Kidney (tissue), 14 donors: ENCODE measurements around the gene DNAH17. TPM values are rescaled to one million over a fixed set of nuclear protein-coding genes. Genes with fewer than 3 reads are reported as not detected.

Source experiments
- DNase-seq, 5 donors: peaks; one replicate each; pipeline ENCODE4 v3.0.0-alpha.2; 2013 to 2020
- FAIRE-seq: peaks from 2 replicates; lab custom pipeline; 2012; peaks lifted over from hg19 to GRCh38; lab: Jason Lieb, UNC
- H3K27ac ChIP-seq, 2 donors: one replicate each; pipeline ENCODE4 v1.7.0; 2013; ENCODE audit warnings: low read depth in 2 of 2, low read length in 2 of 2, inconsistent platforms in 1 of 2
- H3K27me3 ChIP-seq: one replicate; pipeline ENCODE4 v1.7.1; 2013; ENCODE audit warnings: low read length, inconsistent platforms; ENCODE audit not compliant: control insufficient read depth, insufficient read depth
- H3K36me3 ChIP-seq, 3 donors: one replicate each; pipeline versions ENCODE4 v1.7.0 to v1.7.1; 2013; ENCODE audit warnings: low read length in 3 of 3, control low read depth in 1 of 3, inconsistent platforms in 1 of 3; ENCODE audit not compliant: insufficient read depth in 3 of 3, control insufficient read depth in 2 of 3
- H3K4me1 ChIP-seq, 3 donors: one replicate each; pipeline versions ENCODE4 v1.7.0 to v1.7.1; 2013; ENCODE audit warnings: low read length in 3 of 3, inconsistent platforms in 1 of 3, low read depth in 1 of 3; ENCODE audit not compliant: control insufficient read depth in 2 of 3, insufficient read depth in 2 of 3
- H3K4me3 ChIP-seq, 3 donors: one replicate each; pipeline versions ENCODE4 v1.7.0 to v1.8.1; 2013; ENCODE audit warnings: low read length in 3 of 3, control low read depth in 1 of 3, inconsistent platforms in 1 of 3
- H3K9ac ChIP-seq, 3 donors: one replicate each; pipeline versions ENCODE4 v1.7.0 to v1.7.1; 2013; ENCODE audit warnings: low read length in 3 of 3, control low read depth in 1 of 3, inconsistent platforms in 1 of 3
- H3K9me3 ChIP-seq, 3 donors: one replicate each; pipeline versions ENCODE4 v1.7.0 to v1.7.1; 2013; ENCODE audit warnings: low read length in 3 of 3, control low read depth in 1 of 3, inconsistent platforms in 1 of 3; ENCODE audit not compliant: control insufficient read depth in 2 of 3, insufficient read depth in 1 of 3
- intact Hi-C: fragments of 100-400 bp; cut with DNase I; formaldehyde crosslinking; loops from one replicate; pipeline ENCODE4 v1.11.1; 2022
- polyA plus RNA-seq: library from polyadenylated mRNA; stranded (reverse); fragments of 350-450 nt; fragmentation: Illumina TruSeq; extraction: RNeasy Lipid Tissue Mini Kit (QIAGEN cat#74804); gene quantifications from one replicate; pipeline ENCODE4 v1.2.3, GENCODE V29; 2014; ENCODE audit warnings: low read depth, low replicate concordance; ENCODE audit not compliant: insufficient read depth
- total RNA-seq: library from RNA; stranded (reverse); fragmentation: NEBNext Ultra II Directional; extraction: Animal tissue kit (Norgen Biotek cat#: 25700); gene quantifications from one replicate; pipeline ENCODE4 v1.2.1, GENCODE V29; 2021
- TF ChIP-seq, protein P1 (sequence below): IDR thresholded peaks from 3 replicates; pipeline ENCODE4 v1.5.1; 2012; ENCODE audit warnings: mild to moderate bottlenecking, moderate library complexity, borderline replicate concordance; ENCODE audit not compliant: insufficient read depth; ENCODE audit errors: extremely low read depth
- donor health status: control.
- donor health status: control.
- donor health status: control.
- donor health status: control.
- donor health status: control.
- donor health status: DM: yes; HTN: yes; CAD: no.
- donor health status: Normal renal cell carcinoma (clear cell type).

The DNAH17 gene
- total and polyA plus RNA-seq, 2 donors from 2014 or later = 0.09 to 0.17 TPM

DNA sequence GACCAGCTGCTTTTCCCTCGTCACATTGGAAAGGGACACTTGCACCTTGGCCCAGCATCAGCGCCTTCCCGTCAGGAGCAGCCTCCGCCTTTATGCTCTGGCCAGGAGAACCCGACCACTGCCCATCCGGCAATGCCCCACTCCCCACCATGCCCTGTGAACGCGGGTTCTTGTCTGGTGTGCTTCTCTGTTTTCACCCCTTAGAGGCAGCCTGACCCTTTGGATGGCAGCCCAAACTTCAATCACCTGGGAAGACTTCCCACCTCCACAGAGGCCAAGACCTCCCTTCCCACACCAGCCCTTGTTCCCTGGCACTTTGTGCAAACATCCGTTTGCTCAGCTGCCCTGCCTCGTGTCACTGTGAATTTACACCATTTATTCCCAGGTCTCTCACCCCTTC, 87.0 kb downstream of the DNAH17 start:
- no peaks in the 10 kb centered on the region for H3K36me3 ChIP-seq
- H3K4me1 ChIP-seq = no peaks in the 10 kb centered on the region
- FAIRE-seq (no peak), DNase-seq (peak in 1 of 5 donors; percentile 46)
- H3K9ac ChIP-seq = no peak overlapping the region
- TF ChIP-seq, protein P1, sequence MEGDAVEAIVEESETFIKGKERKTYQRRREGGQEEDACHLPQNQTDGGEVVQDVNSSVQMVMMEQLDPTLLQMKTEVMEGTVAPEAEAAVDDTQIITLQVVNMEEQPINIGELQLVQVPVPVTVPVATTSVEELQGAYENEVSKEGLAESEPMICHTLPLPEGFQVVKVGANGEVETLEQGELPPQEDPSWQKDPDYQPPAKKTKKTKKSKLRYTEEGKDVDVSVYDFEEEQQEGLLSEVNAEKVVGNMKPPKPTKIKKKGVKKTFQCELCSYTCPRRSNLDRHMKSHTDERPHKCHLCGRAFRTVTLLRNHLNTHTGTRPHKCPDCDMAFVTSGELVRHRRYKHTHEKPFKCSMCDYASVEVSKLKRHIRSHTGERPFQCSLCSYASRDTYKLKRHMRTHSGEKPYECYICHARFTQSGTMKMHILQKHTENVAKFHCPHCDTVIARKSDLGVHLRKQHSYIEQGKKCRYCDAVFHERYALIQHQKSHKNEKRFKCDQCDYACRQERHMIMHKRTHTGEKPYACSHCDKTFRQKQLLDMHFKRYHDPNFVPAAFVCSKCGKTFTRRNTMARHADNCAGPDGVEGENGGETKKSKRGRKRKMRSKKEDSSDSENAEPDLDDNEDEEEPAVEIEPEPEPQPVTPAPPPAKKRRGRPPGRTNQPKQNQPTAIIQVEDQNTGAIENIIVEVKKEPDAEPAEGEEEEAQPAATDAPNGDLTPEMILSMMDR = no peak
- H3K9me3 ChIP-seq = no peaks in the 10 kb centered on the region
- H3K27me3 ChIP-seq = no peaks in the 10 kb centered on the region
- no peak overlapping the region for H3K4me3 ChIP-seq
- H3K27ac ChIP-seq = no peak overlapping the region
- intact Hi-C loops = no loop called here

- Histone ChIP-seq H3K27me3 (no peaks in the 10 kb centered on the region), H3K4me1 (no peaks in the 10 kb centered on the region), H3K27ac (no peak overlapping the region), H3K9ac (no peak overlapping the region), H3K9me3 (no peaks in the 10 kb centered on the region), H3K36me3 (no peaks in the 10 kb centered on the region), H3K4me3 (no peak overlapping the region)
- intact Hi-C loops = no loop called here
- no peak for DNase-seq
- no peak for FAIRE-seq
- TF ChIP-seq, protein P1 = no peak
Observed at GRCh38 chr17:78488867-78489634, 88.1 kb downstream of the DNAH17 start.

GRCh38 chr17:78488156-78488555, 89.0 kb downstream of the DNAH17 start:
- H3K9ac ChIP-seq = no peak overlapping the region
- no peaks in the 10 kb centered on the region for H3K27me3 ChIP-seq
- H3K4me3 ChIP-seq = no peak overlapping the region
- no peaks in the 10 kb centered on the region for H3K9me3 ChIP-seq
- no peaks in the 10 kb centered on the region for H3K4me1 ChIP-seq
- no peak for FAIRE-seq
- intact Hi-C loops = no loop called here
- H3K27ac ChIP-seq = no peak overlapping the region
- TF ChIP-seq, protein P1 = no peak
- no peak for DNase-seq
- H3K36me3 ChIP-seq = no peaks in the 10 kb centered on the region
